BLaER1 treated with 17β-estradiol and CSF1 and Interleukin-3, amounts not matched to agents 10 nM and 100 nM (cell line): ENCODE results near the gene CNKSR2.
A peak's percentile ranks its signal among the peaks of the same experiment; 100 is the strongest.

ENCODE experiments used
- H3K27ac ChIP-seq, 11 experiments: shearing (Covaris generic); formaldehyde crosslinking; 2 replicates each; pipeline ENCODE4 v1.8.1; 2022
- H3K27me3 ChIP-seq, 11 experiments: shearing (Covaris generic); formaldehyde crosslinking; 2 replicates each; pipeline ENCODE4 v1.8.1; 2022
- H3K36me3 ChIP-seq, 11 experiments: shearing (Covaris generic); formaldehyde crosslinking; 2 replicates each; pipeline ENCODE4 v1.8.1; 2022
- H3K4me1 ChIP-seq, 10 experiments: shearing (Covaris generic); formaldehyde crosslinking; 2 replicates each; pipeline ENCODE4 v1.8.1; 2022
- H3K4me2 ChIP-seq, 11 experiments: shearing (Covaris generic); formaldehyde crosslinking; 2 replicates each; pipeline ENCODE4 v1.8.1; 2022
- H3K4me3 ChIP-seq, 10 experiments: shearing (Covaris generic); formaldehyde crosslinking; 2 replicates each; pipeline ENCODE4 v1.8.1; 2022
- H3K9ac ChIP-seq, 11 experiments: shearing (Covaris generic); formaldehyde crosslinking; 2 replicates each; pipeline ENCODE4 v1.8.1; 2022
- H3K9me3 ChIP-seq, 11 experiments: shearing (Covaris generic); formaldehyde crosslinking; replicated peaks in 1 of 11; 2 replicates each; pipeline ENCODE4 v1.8.1; 2022
- H4K20me1 ChIP-seq, 11 experiments: shearing (Covaris generic); formaldehyde crosslinking; 2 replicates each; pipeline ENCODE4 v1.8.1; 2022
- Cebpa-rat ChIP-seq, 11 experiments: shearing (Covaris generic); IDR thresholded peaks; 2 replicates each; pipeline ENCODE4 v1.8.1; 2022

Gene CNKSR2

GRCh38 chrX:21620234-21620633 is 246.0 kb downstream of the CNKSR2 start:
- no peak for TF ChIP-seq Cebpa-rat (IDR thresholded peaks at IDR 0.05)
- Histone ChIP-seq H3K4me3 (no peak overlapping the region), H3K9me3 (no peaks in the 10 kb centered on the region), H3K4me2 (no peak overlapping the region), H3K36me3 (no peaks in the 10 kb centered on the region), H3K27ac (no peak overlapping the region), H3K4me1 (no peaks in the 10 kb centered on the region), H3K9ac (no peak overlapping the region), H3K27me3 (no peaks in the 10 kb centered on the region), H4K20me1 (no peaks in the 10 kb centered on the region)

DNA sequence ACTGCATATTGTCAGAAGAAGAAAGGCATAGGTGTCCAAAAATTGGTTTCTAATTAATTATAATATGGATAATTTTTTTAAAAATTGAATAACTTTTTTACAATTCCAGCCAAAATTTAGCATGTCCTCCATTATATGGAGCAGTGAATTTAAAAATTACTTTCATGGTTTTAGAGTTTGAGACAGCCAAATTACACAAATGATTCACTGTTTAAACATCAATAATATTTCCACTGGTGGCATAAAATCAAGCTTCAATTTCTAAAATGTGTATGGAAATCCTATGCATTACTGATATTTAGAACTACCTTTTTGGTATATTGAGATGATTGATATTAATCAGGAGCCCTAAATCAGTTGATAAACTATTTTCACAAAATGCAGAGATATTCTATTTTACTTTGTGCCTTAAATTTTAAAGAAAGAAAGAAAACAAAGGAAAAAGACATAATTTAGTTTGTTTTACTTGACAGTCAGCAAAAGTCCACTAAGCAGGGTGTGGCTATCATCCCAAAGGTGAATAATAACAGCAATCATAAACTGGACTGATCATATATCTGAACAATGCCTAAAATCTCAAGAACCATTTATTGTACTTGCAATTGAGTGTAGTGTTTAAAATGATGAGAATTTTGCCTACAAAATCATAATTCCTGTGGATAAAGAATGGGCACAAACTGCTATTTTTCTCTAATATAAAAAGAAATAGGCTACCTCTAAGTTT is 249.7 kb downstream of the CNKSR2 start:
- Histone ChIP-seq H3K27me3 (no peaks in the 10 kb centered on the region), H3K4me1 (no peaks in the 10 kb centered on the region), H3K9ac (no peak overlapping the region), H3K36me3 (no peaks in the 10 kb centered on the region), H3K4me3 (no peak overlapping the region), H3K4me2 (no peak overlapping the region), H4K20me1 (no peaks in the 10 kb centered on the region), H3K9me3 (peaks cover 0 to 19% (median 12%) of the 10 kb centered on the region in 11 experiments; a peak in 9 of 22 replicates), H3K27ac (no peak overlapping the region)
- no peak for TF ChIP-seq Cebpa-rat (IDR thresholded peaks at IDR 0.05)

DNA sequence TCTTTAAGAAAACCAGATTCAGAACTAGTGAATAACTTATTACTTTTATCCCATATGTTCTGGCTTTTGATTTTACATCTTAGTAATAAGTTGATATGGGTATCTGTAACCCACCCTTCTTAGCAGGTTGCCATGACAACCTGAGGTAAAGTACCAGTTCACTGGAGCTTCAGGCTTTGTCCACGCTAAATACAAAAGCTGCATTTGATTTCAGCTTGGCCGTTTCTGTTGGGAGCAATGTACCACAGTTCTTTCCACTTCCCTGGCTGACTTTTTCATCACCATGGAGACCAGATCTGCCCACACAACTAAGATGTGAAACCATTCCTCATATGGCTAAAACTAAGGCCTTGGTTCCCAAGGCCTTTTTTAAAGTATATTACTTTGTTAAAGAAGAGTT is 257.8 kb downstream of the CNKSR2 start:
- no peak for TF ChIP-seq Cebpa-rat (IDR thresholded peaks at IDR 0.05)
- Histone ChIP-seq H3K27ac (no peak overlapping the region), H3K9me3 (peaks cover 0 to 15% (median 7%) of the 10 kb centered on the region in 11 experiments; a peak in 9 of 22 replicates), H3K4me2 (no peak overlapping the region), H3K4me3 (no peak overlapping the region), H4K20me1 (no peaks in the 10 kb centered on the region), H3K27me3 (no peaks in the 10 kb centered on the region), H3K4me1 (no peaks in the 10 kb centered on the region), H3K36me3 (no peaks in the 10 kb centered on the region), H3K9ac (no peak overlapping the region)

GRCh38 chrX:21638311-21638710 is 264.1 kb downstream of the CNKSR2 start:
- TF ChIP-seq Cebpa-rat (IDR thresholded peaks at IDR 0.05), result no peak
- H4K20me1 ChIP-seq, result no peaks in the 10 kb centered on the region
- no peaks in the 10 kb centered on the region for H3K36me3 ChIP-seq
- H3K9me3 ChIP-seq, result no peaks in the 10 kb centered on the region
- H3K27me3 ChIP-seq, result no peaks in the 10 kb centered on the region
- H3K4me2 ChIP-seq, result no peak overlapping the region
- no peak overlapping the region for H3K4me3 ChIP-seq
- H3K9ac ChIP-seq, result no peak overlapping the region
- H3K27ac ChIP-seq, result no peak overlapping the region
- no peaks in the 10 kb centered on the region for H3K4me1 ChIP-seq

DNA sequence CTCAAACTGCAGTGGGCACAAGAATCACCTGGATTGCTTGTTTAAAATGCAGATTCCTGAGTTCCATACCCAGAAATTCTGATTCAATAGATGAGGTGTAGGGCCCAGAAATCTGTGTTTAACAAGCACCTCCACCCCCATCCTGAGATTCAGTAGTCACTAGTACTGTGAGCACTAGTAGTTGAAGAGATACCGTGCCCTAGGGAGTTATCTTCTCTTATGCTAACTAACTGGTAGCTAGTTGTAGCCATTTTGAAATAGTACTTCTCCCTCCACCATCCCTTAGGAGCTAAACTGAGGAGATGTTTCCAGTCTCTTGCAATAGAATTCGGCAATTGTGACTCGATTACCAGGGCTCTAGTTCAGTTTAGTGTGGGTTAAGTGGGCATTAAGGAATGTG is 265.6 kb downstream of the CNKSR2 start:
- H3K4me2 ChIP-seq, result no peak overlapping the region
- H3K27ac ChIP-seq, result no peak overlapping the region
- no peaks in the 10 kb centered on the region for H3K27me3 ChIP-seq
- H3K9ac ChIP-seq, result no peak overlapping the region
- no peaks in the 10 kb centered on the region for H3K9me3 ChIP-seq
- no peaks in the 10 kb centered on the region for H4K20me1 ChIP-seq
- TF ChIP-seq Cebpa-rat (IDR thresholded peaks at IDR 0.05), result no peak
- no peaks in the 10 kb centered on the region for H3K4me1 ChIP-seq
- H3K4me3 ChIP-seq, result no peak overlapping the region
- no peaks in the 10 kb centered on the region for H3K36me3 ChIP-seq

- Histone ChIP-seq H3K27me3 (no peaks in the 10 kb centered on the region), H3K27ac (no peak overlapping the region), H3K9ac (no peak overlapping the region), H3K4me1 (no peaks in the 10 kb centered on the region), H4K20me1 (no peaks in the 10 kb centered on the region), H3K9me3 (no peaks in the 10 kb centered on the region), H3K36me3 (no peaks in the 10 kb centered on the region), H3K4me3 (no peak overlapping the region), H3K4me2 (no peak overlapping the region)
- TF ChIP-seq Cebpa-rat (IDR thresholded peaks at IDR 0.05), result no peak
Observed at GRCh38 chrX:21645431-21645830, 271.2 kb downstream of the CNKSR2 start.

GRCh38 chrX:21645886-21646285 is 271.7 kb downstream of the CNKSR2 start:
- no peaks in the 10 kb centered on the region for H3K27me3 ChIP-seq
- H3K4me3 ChIP-seq, result no peak overlapping the region
- H3K27ac ChIP-seq, result no peak overlapping the region
- H4K20me1 ChIP-seq, result no peaks in the 10 kb centered on the region
- no peaks in the 10 kb centered on the region for H3K4me1 ChIP-seq
- no peaks in the 10 kb centered on the region for H3K9me3 ChIP-seq
- H3K36me3 ChIP-seq, result no peaks in the 10 kb centered on the region
- no peak overlapping the region for H3K9ac ChIP-seq
- no peak overlapping the region for H3K4me2 ChIP-seq
- no peak for TF ChIP-seq Cebpa-rat (IDR thresholded peaks at IDR 0.05)

DNA sequence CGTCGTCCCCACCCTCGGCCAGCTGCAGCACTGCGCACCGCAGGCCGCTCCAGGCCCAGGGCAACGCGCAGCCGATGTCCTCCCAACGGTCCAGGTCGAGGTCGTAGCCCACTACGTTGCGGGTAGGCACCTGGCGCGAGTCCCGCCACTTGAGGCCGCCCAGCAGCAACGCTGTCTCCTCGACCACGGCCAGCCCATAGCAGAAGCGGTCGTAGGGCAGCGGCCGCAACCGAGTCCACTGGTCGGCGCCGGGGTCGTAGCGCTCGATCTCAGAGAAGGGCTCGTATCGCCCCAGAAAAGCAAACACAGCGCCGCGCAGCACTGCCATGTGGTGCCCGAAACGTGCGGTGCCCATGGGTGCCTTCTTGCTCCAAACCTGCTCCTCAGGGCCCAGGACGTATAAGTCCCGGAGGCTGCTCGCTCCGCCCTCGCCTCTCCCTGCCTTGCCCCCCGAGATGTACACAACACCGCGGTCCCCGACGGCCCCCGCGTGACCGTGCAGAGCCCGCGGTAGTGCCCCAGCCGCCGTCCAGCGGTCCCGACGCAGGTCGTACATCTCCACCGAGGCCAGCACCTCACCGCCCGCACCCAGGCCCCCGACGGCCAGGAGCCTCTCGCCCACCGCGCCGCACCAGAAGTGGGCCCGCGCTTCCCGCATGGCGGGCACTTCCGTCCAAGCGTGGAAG is 281.8 kb downstream of the CNKSR2 start:
- Histone ChIP-seq H3K9me3 (peaks cover 34 to 37% (median 35%) of the 10 kb centered on the region in 11 experiments), H3K36me3 (peaks cover 0 to 23% (median 0%) of the 10 kb centered on the region in 11 experiments; a peak in 7 of 22 replicates), H3K4me1 (no peaks in the 10 kb centered on the region), H3K9ac (no peak overlapping the region), H3K27me3 (no peaks in the 10 kb centered on the region), H3K4me2 (no peak overlapping the region), H3K27ac (no peak overlapping the region), H3K4me3 (no peak overlapping the region), H4K20me1 (no peaks in the 10 kb centered on the region)
- TF ChIP-seq Cebpa-rat (IDR thresholded peaks at IDR 0.05), result no peak

DNA sequence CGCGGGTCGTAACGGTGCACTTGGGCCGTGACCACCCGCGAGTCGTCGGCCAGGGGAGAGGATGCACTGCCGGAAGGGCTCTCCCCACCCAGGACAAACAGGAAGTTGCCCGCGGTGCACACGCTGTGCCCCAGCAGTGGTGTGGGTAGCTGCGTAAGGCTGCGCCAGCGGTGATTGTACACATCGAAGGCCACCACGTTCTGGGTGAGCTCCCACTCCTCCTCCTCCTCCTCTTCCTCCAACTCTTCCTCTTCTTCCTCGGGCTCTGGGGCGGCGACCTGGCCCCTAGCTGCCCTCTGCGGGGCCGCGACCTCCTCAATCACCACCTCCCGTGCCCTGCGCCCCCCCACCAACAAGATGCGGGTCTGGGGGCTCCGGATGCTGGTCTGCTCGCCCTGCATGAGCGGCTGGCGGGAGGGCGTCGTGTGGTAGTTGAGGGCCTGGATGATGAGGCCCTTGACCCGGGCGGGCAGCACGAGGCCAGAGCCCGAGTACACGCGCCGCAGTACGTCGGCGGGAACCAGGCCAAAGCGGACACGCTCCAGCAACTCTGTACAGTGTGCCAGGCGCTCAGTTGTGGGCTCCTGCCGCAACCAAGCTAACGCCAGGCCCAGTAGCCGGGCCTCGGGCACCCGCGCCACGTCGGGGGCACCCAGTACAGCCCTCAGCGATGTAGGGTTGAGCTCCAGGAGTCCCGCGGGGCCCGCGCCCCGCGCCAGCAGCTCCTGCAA is 282.5 kb downstream of the CNKSR2 start:
- H3K4me3 ChIP-seq, result peak overlapping the region in 1 of 10 experiments; percentile 20; a peak in 1 of 20 replicates
- no peaks in the 10 kb centered on the region for H4K20me1 ChIP-seq
- peaks cover 0 to 23% (median 0%) of the 10 kb centered on the region in 11 experiments; a peak in 7 of 22 replicates for H3K36me3 ChIP-seq
- no peak overlapping the region for H3K4me2 ChIP-seq
- no peak overlapping the region for H3K9ac ChIP-seq
- H3K9me3 ChIP-seq, result peaks cover 34 to 37% (median 35%) of the 10 kb centered on the region in 11 experiments
- no peak overlapping the region for H3K27ac ChIP-seq
- H3K27me3 ChIP-seq, result no peaks in the 10 kb centered on the region
- no peak for TF ChIP-seq Cebpa-rat (IDR thresholded peaks at IDR 0.05)
- no peaks in the 10 kb centered on the region for H3K4me1 ChIP-seq
